Measurements from ENCODE around the gene RNF41.

DNA sequence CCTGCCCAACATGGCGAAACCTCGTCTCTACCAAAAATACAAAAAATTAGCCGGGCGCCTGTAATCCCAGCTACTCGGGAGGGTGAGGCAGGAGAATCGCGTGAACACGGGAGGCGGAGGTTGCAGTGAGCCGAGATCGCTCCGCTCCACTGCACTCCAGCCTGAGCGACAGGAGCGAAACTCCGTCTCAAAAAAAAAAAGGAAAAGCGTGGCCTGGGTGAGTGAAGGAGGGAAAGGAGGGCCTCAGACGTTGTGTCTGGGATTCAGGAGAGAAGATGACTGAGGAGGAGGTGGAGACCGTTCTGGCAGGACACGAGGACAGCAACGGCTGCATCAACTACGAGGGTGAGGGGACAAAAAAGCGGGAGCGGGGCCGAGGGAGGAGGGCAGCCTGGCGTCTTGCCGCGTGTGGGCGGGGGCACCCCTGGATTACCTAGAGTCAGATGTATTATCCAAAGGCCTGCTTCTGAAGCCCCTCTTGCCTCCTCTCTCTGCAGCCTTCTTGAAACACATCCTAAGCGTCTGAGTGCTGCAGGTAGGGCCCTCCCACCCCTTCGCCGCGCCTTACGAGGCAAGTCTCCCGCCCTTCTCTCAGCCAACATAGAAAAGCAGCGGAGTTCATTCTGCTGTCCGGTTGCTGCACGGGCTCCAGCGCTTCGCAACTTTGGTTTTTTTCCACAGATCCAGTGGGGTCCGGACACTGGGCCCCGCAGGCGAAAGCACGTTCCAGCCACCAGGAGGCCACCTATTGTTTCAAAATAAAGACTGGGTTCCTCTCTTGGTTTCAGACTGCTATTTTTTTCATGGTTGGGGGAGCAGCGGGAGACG is 64.3 kb downstream of the RNF41 start:
- TF ChIP-seq, protein P1, sequence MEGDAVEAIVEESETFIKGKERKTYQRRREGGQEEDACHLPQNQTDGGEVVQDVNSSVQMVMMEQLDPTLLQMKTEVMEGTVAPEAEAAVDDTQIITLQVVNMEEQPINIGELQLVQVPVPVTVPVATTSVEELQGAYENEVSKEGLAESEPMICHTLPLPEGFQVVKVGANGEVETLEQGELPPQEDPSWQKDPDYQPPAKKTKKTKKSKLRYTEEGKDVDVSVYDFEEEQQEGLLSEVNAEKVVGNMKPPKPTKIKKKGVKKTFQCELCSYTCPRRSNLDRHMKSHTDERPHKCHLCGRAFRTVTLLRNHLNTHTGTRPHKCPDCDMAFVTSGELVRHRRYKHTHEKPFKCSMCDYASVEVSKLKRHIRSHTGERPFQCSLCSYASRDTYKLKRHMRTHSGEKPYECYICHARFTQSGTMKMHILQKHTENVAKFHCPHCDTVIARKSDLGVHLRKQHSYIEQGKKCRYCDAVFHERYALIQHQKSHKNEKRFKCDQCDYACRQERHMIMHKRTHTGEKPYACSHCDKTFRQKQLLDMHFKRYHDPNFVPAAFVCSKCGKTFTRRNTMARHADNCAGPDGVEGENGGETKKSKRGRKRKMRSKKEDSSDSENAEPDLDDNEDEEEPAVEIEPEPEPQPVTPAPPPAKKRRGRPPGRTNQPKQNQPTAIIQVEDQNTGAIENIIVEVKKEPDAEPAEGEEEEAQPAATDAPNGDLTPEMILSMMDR (IDR thresholded peaks at IDR 0.05) = peak in 3 of 4 experiments; percentile 74 to 95 (median 91)
- TF ChIP-seq EP300 (IDR thresholded peaks at IDR 0.05) (no peak), POLR2AphosphoS5 (IDR thresholded peaks at IDR 0.05) (peak; percentile 13 to 56 (median 43)), POLR2A (IDR thresholded peaks at IDR 0.05) (peak; percentile 50 to 69)
